NOMO-1 (cell line): ENCODE results near the gene KHDRBS2.

Experiments
- DNase-seq, 2 experiments: peaks; one replicate each; lab custom pipeline; 2025; ENCODE audit not compliant: unreplicated experiment in 2 of 2; lab: John Stamatoyannopoulos, UW

Gene KHDRBS2

GRCh38 chr6:62285612-62286469 is at the start of gene KHDRBS2:
Gene KHDRBS2, minus strand, starts transcription at chr6:62286225.
- peak; percentile 77 to 84 for DNase-seq

GRCh38 chr6:62328607-62329006 is 42.6 kb upstream of the KHDRBS2 start:
- DNase-seq: no peak

- peak in 1 of 2 experiments; percentile 0 for DNase-seq
These were observed 38.8 kb upstream of the KHDRBS2 start for GRCh38 chr6:62324834-62325233.

- no peak for DNase-seq
These were observed 37.9 kb upstream of the KHDRBS2 start for GRCh38 chr6:62323818-62324431.

GRCh38 chr6:62298745-62299392 is 12.8 kb upstream of the KHDRBS2 start:
- peak; percentile 36 to 73 for DNase-seq

- DNase-seq: no peak
These were observed 10.5 kb upstream of the KHDRBS2 start for GRCh38 chr6:62296541-62296940.

- no peak for DNase-seq
These were observed 2.9 kb upstream of the KHDRBS2 start for GRCh38 chr6:62288974-62289373.

GRCh38 chr6:62288562-62288961 is 2.5 kb upstream of the KHDRBS2 start:
- no peak for DNase-seq

- DNase-seq: no peak
These were observed 432 bp upstream of the KHDRBS2 start for GRCh38 chr6:62286470-62286843.

GRCh38 chr6:62284725-62285124 is 1.3 kb downstream of the KHDRBS2 start:
- no peak for DNase-seq

GRCh38 chr6:62283796-62284411 is 2.1 kb downstream of the KHDRBS2 start:
- peak in 1 of 2 experiments; percentile 31 for DNase-seq

- no peak for DNase-seq
These were observed 2.7 kb downstream of the KHDRBS2 start for GRCh38 chr6:62283365-62283764.

GRCh38 chr6:62280099-62280498 is 5.9 kb downstream of the KHDRBS2 start:
- DNase-seq: no peak

GRCh38 chr6:62272114-62272513 is 13.9 kb downstream of the KHDRBS2 start:
- DNase-seq: no peak

GRCh38 chr6:62265906-62266525 is 20.0 kb downstream of the KHDRBS2 start:
- DNase-seq: no peak

GRCh38 chr6:62262283-62262682 is 23.7 kb downstream of the KHDRBS2 start:
- no peak for DNase-seq

- DNase-seq: no peak
These were observed 39.9 kb downstream of the KHDRBS2 start for GRCh38 chr6:62246087-62246486.

- no peak for DNase-seq
These were observed 49.2 kb downstream of the KHDRBS2 start for GRCh38 chr6:62236784-62237183.

- DNase-seq: no peak
These were observed 56.8 kb downstream of the KHDRBS2 start for GRCh38 chr6:62229231-62229630.

GRCh38 chr6:62217866-62218265 is 68.2 kb downstream of the KHDRBS2 start:
- DNase-seq: no peak

- DNase-seq: no peak
These were observed 83.9 kb downstream of the KHDRBS2 start for GRCh38 chr6:62202078-62202477.
